Effector memory CD4-positive, alpha-beta T cell (primary cell): ENCODE measurements around the gene CUX1.

Source experiments
- DNase-seq, 3 donors: peaks; one replicate each; pipeline ENCODE4 v3.0.0-alpha.2; 2020
- H3K27ac ChIP-seq: 2 replicates; pipeline ENCODE4 v1.7.0; 2013; ENCODE audit warnings: mild to moderate bottlenecking, low read length, moderate library complexity; ENCODE audit not compliant: insufficient read depth, poor library complexity, severe bottlenecking
- H3K27me3 ChIP-seq: replicated peaks from 2 replicates; pipeline ENCODE4 v1.7.0; 2013; ENCODE audit warnings: mild to moderate bottlenecking, low read length; ENCODE audit not compliant: insufficient read depth, control insufficient read depth, poor library complexity, severe bottlenecking
- H3K36me3 ChIP-seq: 2 replicates; pipeline ENCODE4 v1.7.0; 2013; ENCODE audit warnings: mild to moderate bottlenecking, low read length, moderate library complexity; ENCODE audit not compliant: control insufficient read depth, insufficient read depth
- H3K4me1 ChIP-seq: 2 replicates; pipeline ENCODE4 v1.7.0; 2013; ENCODE audit warnings: low read length, mild to moderate bottlenecking; ENCODE audit not compliant: control insufficient read depth, insufficient read depth, poor library complexity, severe bottlenecking
- H3K4me3 ChIP-seq: 2 replicates; pipeline ENCODE4 v1.7.0; 2013; ENCODE audit warnings: low read length, low read depth, mild to moderate bottlenecking; ENCODE audit not compliant: insufficient read depth, poor library complexity, severe bottlenecking
- H3K9me3 ChIP-seq: 2 replicates; pipeline ENCODE4 v1.7.0; 2013; ENCODE audit warnings: mild to moderate bottlenecking, low read length, moderate library complexity; ENCODE audit not compliant: control insufficient read depth

CUX1 gene

GRCh38 chr7:101935521-101936141 lies 118.2 kb downstream of the CUX1 start:
- no peaks in the 10 kb centered on the region for H3K4me1 ChIP-seq
- no peaks in the 10 kb centered on the region for H3K27me3 ChIP-seq
- H3K36me3 ChIP-seq = no peaks in the 10 kb centered on the region
- H3K4me3 ChIP-seq = no peak overlapping the region
- H3K27ac ChIP-seq = no peak overlapping the region
- DNase-seq = no peak
- no peaks in the 10 kb centered on the region for H3K9me3 ChIP-seq

- H3K27ac ChIP-seq = no peak overlapping the region
- H3K4me1 ChIP-seq = no peaks in the 10 kb centered on the region
- H3K4me3 ChIP-seq = no peak overlapping the region
- no peaks in the 10 kb centered on the region for H3K9me3 ChIP-seq
- no peak for DNase-seq
- no peaks in the 10 kb centered on the region for H3K36me3 ChIP-seq
- H3K27me3 ChIP-seq = no peaks in the 10 kb centered on the region
These were observed 118.8 kb downstream of the CUX1 start for GRCh38 chr7:101936223-101936610.

- Histone ChIP-seq H3K4me1 (no peaks in the 10 kb centered on the region), H3K36me3 (no peaks in the 10 kb centered on the region), H3K9me3 (no peaks in the 10 kb centered on the region), H3K4me3 (no peak overlapping the region), H3K27me3 (no peaks in the 10 kb centered on the region), H3K27ac (no peak overlapping the region)
- DNase-seq = no peak
These were observed 119.3 kb downstream of the CUX1 start for GRCh38 chr7:101936611-101937231.

GRCh38 chr7:101937717-101938514 lies 120.5 kb downstream of the CUX1 start:
- DNase-seq = no peak
- Histone ChIP-seq H3K4me1 (no peaks in the 10 kb centered on the region), H3K27ac (no peak overlapping the region), H3K36me3 (no peaks in the 10 kb centered on the region), H3K9me3 (no peaks in the 10 kb centered on the region), H3K4me3 (no peak overlapping the region), H3K27me3 (no peaks in the 10 kb centered on the region)

GRCh38 chr7:101939136-101939695 lies 121.8 kb downstream of the CUX1 start:
- Histone ChIP-seq H3K9me3 (no peaks in the 10 kb centered on the region), H3K27ac (no peak overlapping the region), H3K4me1 (no peaks in the 10 kb centered on the region), H3K27me3 (no peaks in the 10 kb centered on the region), H3K4me3 (no peak overlapping the region), H3K36me3 (no peaks in the 10 kb centered on the region)
- no peak for DNase-seq

- DNase-seq = no peak
- H3K27ac ChIP-seq = no peak overlapping the region
- no peaks in the 10 kb centered on the region for H3K4me1 ChIP-seq
- H3K4me3 ChIP-seq = no peak overlapping the region
- H3K9me3 ChIP-seq = no peaks in the 10 kb centered on the region
- no peaks in the 10 kb centered on the region for H3K27me3 ChIP-seq
- H3K36me3 ChIP-seq = no peaks in the 10 kb centered on the region
These were observed 122.7 kb downstream of the CUX1 start for GRCh38 chr7:101940151-101940550.

- no peak overlapping the region for H3K27ac ChIP-seq
- H3K27me3 ChIP-seq = no peaks in the 10 kb centered on the region
- DNase-seq = no peak
- no peaks in the 10 kb centered on the region for H3K36me3 ChIP-seq
- no peaks in the 10 kb centered on the region for H3K4me1 ChIP-seq
- H3K9me3 ChIP-seq = no peaks in the 10 kb centered on the region
- H3K4me3 ChIP-seq = no peak overlapping the region
These were observed 123.4 kb downstream of the CUX1 start for GRCh38 chr7:101940830-101941229.

GRCh38 chr7:101941481-101942383 lies 124.3 kb downstream of the CUX1 start:
- no peaks in the 10 kb centered on the region for H3K27me3 ChIP-seq
- no peak overlapping the region for H3K27ac ChIP-seq
- DNase-seq = no peak

GRCh38 chr7:101942603-101943210 lies 125.3 kb downstream of the CUX1 start:
- Histone ChIP-seq H3K9me3 (no peaks in the 10 kb centered on the region), H3K27me3 (no peaks in the 10 kb centered on the region), H3K36me3 (no peaks in the 10 kb centered on the region), H3K27ac (no peak overlapping the region), H3K4me3 (no peak overlapping the region), H3K4me1 (no peaks in the 10 kb centered on the region)
- no peak for DNase-seq

More at GRCh38 chr7:101941481-101942383, 124.3 kb downstream of the CUX1 start:
- H3K4me3 ChIP-seq = no peak overlapping the region
- H3K36me3 ChIP-seq = no peaks in the 10 kb centered on the region
- H3K9me3 ChIP-seq = no peaks in the 10 kb centered on the region
- no peaks in the 10 kb centered on the region for H3K4me1 ChIP-seq
